Large intestine (tissue), 3 donors: ENCODE data around the gene ATG4D. TPM values are rescaled to one million over a fixed set of nuclear protein-coding genes. Genes with fewer than 3 reads are reported as not detected.
"Not testable (repeated sequence)": the region's sequence is repeated elsewhere in the genome, so short reads cannot be mapped to it uniquely, and the experiment has no call there.

Experiments used
- DNase-seq, 2 donors: peaks; one replicate each; pipeline versions ENCODE4 v3.0.0 to v3.0.0-alpha.2; 2013
- H3K27ac ChIP-seq: one replicate; pipeline ENCODE4 v1.5.1; 2013; ENCODE audit warnings: low read length
- H3K27me3 ChIP-seq: 2 replicates; pipeline ENCODE4 v1.6.1; 2013; ENCODE audit warnings: low read length; ENCODE audit not compliant: control insufficient read depth, insufficient read depth
- H3K36me3 ChIP-seq: 2 replicates; pipeline ENCODE4 v1.6.1; 2013; ENCODE audit warnings: low read length; ENCODE audit not compliant: control insufficient read depth, insufficient read depth
- H3K4me1 ChIP-seq: one replicate; pipeline ENCODE4 v1.6.1; 2013; ENCODE audit warnings: low read length; ENCODE audit not compliant: control insufficient read depth, insufficient read depth
- H3K4me3 ChIP-seq: one replicate; pipeline ENCODE4 v1.5.1; 2013; ENCODE audit warnings: low read length
- H3K9me3 ChIP-seq: one replicate; pipeline ENCODE4 v1.6.1; 2013; ENCODE audit warnings: mild to moderate bottlenecking, low read depth, low read length, moderate library complexity; ENCODE audit not compliant: control insufficient read depth
- WGBS: methylation state at CpG from one replicate; pipeline ENCODE4 v1.1.5; 2013; ENCODE audit warnings: low lambda C conversion rate; ENCODE audit not compliant: insufficient coverage; 5-methylcytosine and 5-hydroxymethylcytosine counted together
- polyA plus RNA-seq: library from polyadenylated mRNA; unstranded; fragments of 120-200 nt; gene quantifications from one replicate; pipeline ENCODE4 v1.2.1, GENCODE V29; 2013

The ATG4D gene
- polyA plus RNA-seq, 1 donor, result 30.0 TPM

GRCh38 chr19:10518444-10519361, 25.0 kb upstream of the ATG4D start:
- Histone ChIP-seq H3K9me3 (peaks cover 5% of the 10 kb centered on the region), H3K27me3 (peaks cover 77% of the 10 kb centered on the region)
- DNase-seq, result no peak

DNA sequence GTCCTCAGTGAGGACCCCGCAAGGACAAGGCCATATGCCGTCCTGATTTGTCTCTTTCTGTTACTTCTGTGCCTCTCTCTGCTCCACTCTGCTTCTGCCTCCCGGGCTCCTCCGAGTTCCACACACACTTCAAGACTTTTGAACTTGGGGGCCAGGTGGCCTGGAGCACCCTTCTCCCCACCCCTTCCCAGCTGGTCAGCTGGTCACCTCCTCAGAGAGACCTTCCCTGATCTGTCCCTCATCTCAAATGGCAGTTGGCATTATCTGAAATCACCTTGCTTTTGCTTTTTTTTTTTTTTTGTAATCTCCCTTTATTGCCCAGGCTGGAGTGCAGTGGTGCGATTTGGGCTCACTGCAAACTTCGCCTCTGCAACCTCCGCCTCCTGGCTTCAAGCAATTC, 24.3 kb upstream of the ATG4D start:
- Histone ChIP-seq H3K27ac (no peak overlapping the region), H3K27me3 (peaks cover 74% of the 10 kb centered on the region), H3K36me3 (no peaks in the 10 kb centered on the region), H3K4me3 (no peak overlapping the region), H3K4me1 (peaks cover 5% of the 10 kb centered on the region), H3K9me3 (peaks cover 5% of the 10 kb centered on the region)
- 60% methylated on average over 3 of the region's 7 CpGs for WGBS
- DNase-seq, result no peak

More at GRCh38 chr19:10518444-10519361, 25.0 kb upstream of the ATG4D start:
- Histone ChIP-seq H3K4me3 (no peak overlapping the region), H3K27ac (no peak overlapping the region), H3K4me1 (peaks cover 5% of the 10 kb centered on the region), H3K36me3 (no peaks in the 10 kb centered on the region)
- WGBS, result 4% methylated on average over 4 of the region's 33 CpGs

GRCh38 chr19:10520652-10521318, 22.9 kb upstream of the ATG4D start:
- H3K9me3 ChIP-seq, result no peaks in the 10 kb centered on the region
- no peak overlapping the region for H3K27ac ChIP-seq
- WGBS, result no CpG with 5 or more reads among the region's 15 CpGs
- no peaks in the 10 kb centered on the region for H3K36me3 ChIP-seq
- no peak overlapping the region for H3K4me3 ChIP-seq
- no peak for DNase-seq
- peaks cover 61% of the 10 kb centered on the region for H3K27me3 ChIP-seq
- H3K4me1 ChIP-seq, result peaks cover 5% of the 10 kb centered on the region

GRCh38 chr19:10521461-10522171, 22.1 kb upstream of the ATG4D start:
- H3K9me3 ChIP-seq, result no peaks in the 10 kb centered on the region
- H3K36me3 ChIP-seq, result no peaks in the 10 kb centered on the region
- H3K27me3 ChIP-seq, result peaks cover 52% of the 10 kb centered on the region
- H3K27ac ChIP-seq, result no peak overlapping the region
- no peak overlapping the region for H3K4me3 ChIP-seq
- peaks cover 5% of the 10 kb centered on the region for H3K4me1 ChIP-seq
- WGBS, result no CpG with 5 or more reads among the region's 13 CpGs
- no peak for DNase-seq

- no peak for DNase-seq
- no peak overlapping the region for H3K27ac ChIP-seq
- H3K36me3 ChIP-seq, result no peaks in the 10 kb centered on the region
- H3K9me3 ChIP-seq, result no peaks in the 10 kb centered on the region
- H3K4me3 ChIP-seq, result no peak overlapping the region
- peaks cover 37% of the 10 kb centered on the region for H3K27me3 ChIP-seq
- WGBS, result no CpG with 5 or more reads among the region's 3 CpGs
- H3K4me1 ChIP-seq, result no peaks in the 10 kb centered on the region
These were observed 20.5 kb upstream of the ATG4D start for GRCh38 chr19:10523135-10523636.

DNA sequence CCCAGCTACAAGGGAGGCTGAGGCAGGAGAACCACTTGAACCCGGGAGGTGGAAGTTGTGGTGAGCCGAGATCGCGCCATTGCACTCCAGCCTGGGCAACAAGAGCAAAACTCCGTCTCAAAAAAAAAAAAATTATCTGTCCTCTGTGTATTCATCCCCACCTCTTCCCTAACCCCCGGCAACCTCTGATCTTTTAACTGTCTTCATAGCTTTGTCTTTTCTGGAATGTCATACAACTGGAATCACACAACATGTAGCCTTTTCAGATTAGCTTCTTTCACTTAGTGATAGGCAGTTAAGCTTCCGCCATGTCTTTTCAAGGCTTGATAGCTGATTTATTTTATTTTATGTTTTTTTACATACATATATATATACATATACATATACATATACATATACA, 18.1 kb upstream of the ATG4D start:
- peaks cover 13% of the 10 kb centered on the region for H3K27me3 ChIP-seq
- H3K27ac ChIP-seq, result no peak overlapping the region
- no peak overlapping the region for H3K4me3 ChIP-seq
- no peak for DNase-seq
- no peaks in the 10 kb centered on the region for H3K36me3 ChIP-seq
- no peaks in the 10 kb centered on the region for H3K9me3 ChIP-seq
- WGBS, result 74% methylated on average over 4 of the region's 7 CpGs
- H3K4me1 ChIP-seq, result no peaks in the 10 kb centered on the region

DNA sequence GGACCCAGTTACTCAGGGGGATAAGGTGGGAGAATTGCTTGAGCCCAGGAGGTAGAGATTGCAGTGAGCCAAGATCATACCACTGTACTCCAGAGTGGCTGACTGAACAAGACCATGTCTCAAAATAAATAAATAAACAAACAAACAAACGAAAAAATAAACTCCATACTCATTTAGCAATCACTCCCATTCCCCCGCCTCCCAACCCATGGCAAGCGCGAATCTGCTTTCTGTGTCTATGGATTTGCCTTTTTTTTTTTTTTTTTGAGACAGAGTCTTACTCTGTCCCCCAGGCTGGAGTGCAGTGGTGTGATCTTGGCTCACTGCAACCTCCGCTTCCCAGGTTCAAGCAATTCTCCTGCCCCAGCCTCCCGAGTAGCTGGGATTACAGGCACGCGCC, 16.8 kb upstream of the ATG4D start:
- H3K4me3 ChIP-seq, H3K27ac ChIP-seq, DNase-seq, H3K27me3 ChIP-seq, H3K36me3 ChIP-seq, H3K4me1 ChIP-seq, H3K9me3 ChIP-seq: not testable (repeated sequence)
- no CpG with 5 or more reads among the region's 8 CpGs for WGBS

GRCh38 chr19:10532457-10532856, 11.2 kb upstream of the ATG4D start:
- Histone ChIP-seq H3K9me3 (no peaks in the 10 kb centered on the region), H3K27me3 (peaks cover 2% of the 10 kb centered on the region), H3K4me3 (no peak overlapping the region), H3K27ac (no peak overlapping the region), H3K36me3 (no peaks in the 10 kb centered on the region), H3K4me1 (no peaks in the 10 kb centered on the region)
- no peak for DNase-seq
- no CpG with 5 or more reads among the region's 1 CpG for WGBS

DNA sequence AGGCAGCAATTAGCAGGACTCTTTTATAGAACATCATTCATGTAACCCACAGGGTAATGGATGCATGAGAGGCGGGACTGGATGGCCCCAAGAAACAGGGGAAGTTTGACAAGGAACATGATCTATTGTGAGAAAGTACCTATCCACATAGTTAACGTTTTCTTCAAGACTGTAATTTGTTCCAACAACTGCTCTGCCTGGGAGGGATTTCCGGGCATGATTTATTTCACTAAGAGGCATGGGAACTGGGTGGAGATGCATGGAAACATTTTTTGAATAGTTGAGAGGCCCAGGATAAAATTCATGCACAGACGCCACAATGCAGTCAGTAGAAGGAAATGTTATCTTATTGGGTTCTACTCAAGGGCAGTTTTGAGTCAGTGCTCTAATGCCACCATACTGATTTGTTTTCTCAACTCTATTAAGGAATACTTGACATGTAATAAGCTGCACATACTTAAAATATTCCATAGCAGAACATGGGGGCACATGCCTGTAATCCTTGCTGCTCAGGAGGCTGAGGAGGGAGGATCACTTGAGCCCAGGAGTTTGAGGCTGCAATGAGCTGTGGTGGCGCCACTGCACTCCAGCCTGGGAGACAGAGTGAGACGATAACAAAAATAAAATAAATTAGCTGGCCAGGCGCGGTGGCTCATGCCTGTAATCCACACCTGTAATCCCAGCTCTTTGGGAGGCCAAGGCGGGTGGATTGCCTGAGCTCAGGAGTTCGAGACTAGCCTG, 9.9 kb upstream of the ATG4D start:
- H3K4me3 ChIP-seq, result no peak overlapping the region
- H3K27me3 ChIP-seq, result peaks cover 8% of the 10 kb centered on the region
- H3K4me1 ChIP-seq, result no peaks in the 10 kb centered on the region
- no CpG with 5 or more reads among the region's 10 CpGs for WGBS
- H3K36me3 ChIP-seq, result no peaks in the 10 kb centered on the region
- no peaks in the 10 kb centered on the region for H3K9me3 ChIP-seq
- DNase-seq, result no peak
- no peak overlapping the region for H3K27ac ChIP-seq

DNA sequence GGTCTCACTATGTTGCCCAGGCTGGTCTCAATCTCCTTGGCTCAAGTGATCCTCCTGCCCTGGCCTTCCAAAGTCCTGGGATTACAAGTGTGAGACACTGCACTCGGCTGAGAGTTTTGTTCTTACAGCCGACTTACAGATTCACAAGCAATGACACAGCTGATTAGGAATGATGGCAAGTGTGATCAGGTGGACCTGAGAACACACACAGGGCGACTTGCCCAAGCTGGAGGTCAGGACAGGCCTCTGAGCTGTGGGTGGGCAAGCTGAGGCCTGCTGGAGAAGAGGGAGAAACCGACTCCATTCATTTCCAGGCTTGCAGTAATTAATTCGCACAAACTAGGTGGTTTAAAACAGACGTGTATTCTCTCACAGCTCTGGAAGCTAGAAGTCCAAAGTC, 8.1 kb upstream of the ATG4D start:
- Histone ChIP-seq H3K9me3 (no peaks in the 10 kb centered on the region), H3K27ac (no peak overlapping the region), H3K36me3 (no peaks in the 10 kb centered on the region), H3K27me3 (peaks cover 8% of the 10 kb centered on the region), H3K4me1 (no peaks in the 10 kb centered on the region), H3K4me3 (no peak overlapping the region)
- WGBS, result no CpG with 5 or more reads among the region's 6 CpGs
- DNase-seq, result no peak
